Tibial nerve (tissue), 4 donors: Measurements from ENCODE around the gene RENBP. TPM values are rescaled to one million over a fixed set of nuclear protein-coding genes. Genes with fewer than 3 reads are reported as not detected.

ENCODE experiments used
- DNase-seq, 2 donors: peaks; one replicate each; pipeline ENCODE4 v3.0.0-alpha.2; 2019; ENCODE audit warnings: low spot score in 2 of 2
- H3K27ac ChIP-seq, 4 donors: fragments of 200-600 bp; sonication (generic) in 3 of 4; one replicate each; pipeline ENCODE4 v1.5.1; 2017 to 2019; ENCODE audit warnings: mild to moderate bottlenecking in 1 of 4
- H3K27me3 ChIP-seq, 2 donors: fragments of 200-600 bp; sonication (generic) in 1 of 2; one replicate each; pipeline versions ENCODE4 v1.5.1 to v1.6.0; 2017 to 2019
- H3K36me3 ChIP-seq, 3 donors: fragments of 200-600 bp; sonication (generic); one replicate each; pipeline ENCODE4 v1.5.1; 2018 to 2019
- H3K4me1 ChIP-seq, 4 donors: fragments of 200-600 bp; sonication (generic) in 3 of 4; one replicate each; pipeline ENCODE4 v1.5.1; 2017 to 2019
- H3K4me3 ChIP-seq, 4 donors: fragments of 200-600 bp; sonication (generic) in 3 of 4; one replicate each; pipeline ENCODE4 v1.5.1; 2017 to 2019; ENCODE audit warnings: mild to moderate bottlenecking in 1 of 4, moderate library complexity in 1 of 4
- H3K9me3 ChIP-seq, 4 donors: fragments of 200-600 bp; sonication (generic) in 3 of 4; one replicate each; pipeline ENCODE4 v1.5.1; 2017 to 2019
- CTCF ChIP-seq, 5 experiments: fragments of 200-600 bp in 3 of 5; fragments of 450-650 bp in 2 of 5; sonication (generic) in 3 of 5; IDR thresholded peaks; one replicate each; pipeline ENCODE4 v1.5.1; 2016 to 2019; ENCODE audit warnings: antibody characterized with exemption in 5 of 5, mild to moderate bottlenecking in 3 of 5, moderate library complexity in 2 of 5
- EP300 ChIP-seq, 2 donors: sonication (generic); formaldehyde crosslinking; IDR thresholded peaks; one replicate each; pipeline ENCODE4 v1.6.1; 2017; ENCODE audit warnings: antibody characterized with exemption in 2 of 2, mild to moderate bottlenecking in 1 of 2
- POLR2A ChIP-seq, 2 donors: fragments of 450-650 bp; IDR thresholded peaks; one replicate each; pipeline ENCODE4 v1.6.1; 2017; ENCODE audit warnings: antibody characterized with exemption in 2 of 2, mild to moderate bottlenecking in 2 of 2, moderate library complexity in 2 of 2
- WGBS, 2 donors: methylation state at CpG; one replicate each; pipeline ENCODE4 v1.1.5; 2018; 5-methylcytosine and 5-hydroxymethylcytosine counted together
- total RNA-seq, 4 donors: library from RNA; depleted of rRNA; stranded (reverse); fragments of >200 nt; gene quantifications; one replicate each; pipeline ENCODE4 v1.1.0, GENCODE V29; 2016

The RENBP gene
- total RNA-seq, 4 donors from 2014 or later: 12.1 to 28.8 (median 17.8) TPM

GRCh38 chrX:153963546-153963945 is 19.1 kb upstream of the RENBP start:
- H3K27me3 ChIP-seq: no peaks in the 10 kb centered on the region
- peak overlapping the region in 2 of 4 donors; percentile 70 to 96 for H3K27ac ChIP-seq
- H3K9me3 ChIP-seq: no peaks in the 10 kb centered on the region
- TF ChIP-seq EP300 (IDR thresholded peaks at IDR 0.05) (no peak), CTCF (IDR thresholded peaks at IDR 0.05) (no peak), POLR2A (IDR thresholded peaks at IDR 0.05) (no peak)
- H3K36me3 ChIP-seq: peaks cover 0 to 55% (median 4%) of the 10 kb centered on the region in 3 donors
- H3K4me1 ChIP-seq: peaks cover 0 to 40% (median 24%) of the 10 kb centered on the region in 4 donors
- H3K4me3 ChIP-seq: no peak overlapping the region
- WGBS, 2 donors: 64 to 88% methylated on average over 6 to 12 of the region's 12 CpGs
- DNase-seq: no peak

- H3K4me3 ChIP-seq: no peak overlapping the region
- H3K9me3 ChIP-seq: no peaks in the 10 kb centered on the region
- H3K27me3 ChIP-seq: no peaks in the 10 kb centered on the region
- H3K4me1 ChIP-seq: peaks cover 0 to 18% (median 4%) of the 10 kb centered on the region in 4 donors
- no peak for DNase-seq
- TF ChIP-seq CTCF (IDR thresholded peaks at IDR 0.05) (no peak), POLR2A (IDR thresholded peaks at IDR 0.05) (no peak), EP300 (IDR thresholded peaks at IDR 0.05) (peak in 1 of 2 donors; percentile 31)
- H3K36me3 ChIP-seq: peaks cover 0 to 77% (median 4%) of the 10 kb centered on the region in 3 donors
- 88 to 89% methylated on average over 8 of the region's 11 CpGs for WGBS, 2 donors
- H3K27ac ChIP-seq: peak overlapping the region in 1 of 4 donors; percentile 96
These were observed 16.8 kb upstream of the RENBP start for GRCh38 chrX:153961292-153961691.

GRCh38 chrX:153960786-153961185 is 16.3 kb upstream of the RENBP start:
- TF ChIP-seq POLR2A (IDR thresholded peaks at IDR 0.05) (no peak), EP300 (IDR thresholded peaks at IDR 0.05) (no peak), CTCF (IDR thresholded peaks at IDR 0.05) (no peak)
- peaks cover 0 to 82% (median 4%) of the 10 kb centered on the region in 3 donors for H3K36me3 ChIP-seq
- H3K4me1 ChIP-seq: peaks cover 0 to 13% (median under 1%) of the 10 kb centered on the region in 4 donors
- H3K4me3 ChIP-seq: no peak overlapping the region
- WGBS, 2 donors: 91 to 92% methylated on average over 8 to 22 of the region's 22 CpGs
- peak overlapping the region in 1 of 4 donors; percentile 96 for H3K27ac ChIP-seq
- no peak for DNase-seq
- no peaks in the 10 kb centered on the region for H3K9me3 ChIP-seq
- H3K27me3 ChIP-seq: no peaks in the 10 kb centered on the region

- H3K9me3 ChIP-seq: no peaks in the 10 kb centered on the region
- H3K36me3 ChIP-seq: peaks cover 0 to 90% (median 4%) of the 10 kb centered on the region in 3 donors
- no peak overlapping the region for H3K4me3 ChIP-seq
- TF ChIP-seq POLR2A (IDR thresholded peaks at IDR 0.05) (no peak), CTCF (IDR thresholded peaks at IDR 0.05) (no peak), EP300 (IDR thresholded peaks at IDR 0.05) (no peak)
- no peaks in the 10 kb centered on the region for H3K27me3 ChIP-seq
- peaks cover 0 to 6% (median 0%) of the 10 kb centered on the region in 4 donors for H3K4me1 ChIP-seq
- 93 to 98% methylated on average over 14 to 16 of the region's 16 CpGs for WGBS, 2 donors
- H3K27ac ChIP-seq: peak overlapping the region in 1 of 4 donors; percentile 11
- DNase-seq: no peak
These were observed 15.6 kb upstream of the RENBP start for GRCh38 chrX:153960077-153960476.

- no peak for TF ChIP-seq POLR2A (IDR thresholded peaks at IDR 0.05)
- no peak for TF ChIP-seq CTCF (IDR thresholded peaks at IDR 0.05)
- no peak for TF ChIP-seq EP300 (IDR thresholded peaks at IDR 0.05)
- no peaks in the 10 kb centered on the region for H3K9me3 ChIP-seq
- no peaks in the 10 kb centered on the region for H3K27me3 ChIP-seq
- H3K27ac ChIP-seq: no peak overlapping the region
- H3K4me3 ChIP-seq: no peak overlapping the region
- no peak for DNase-seq
- 81 to 90% methylated on average over 6 to 15 of the region's 15 CpGs for WGBS, 2 donors
- H3K36me3 ChIP-seq: peaks cover 0 to 94% (median 4%) of the 10 kb centered on the region in 3 donors
- peaks cover 0 to 2% (median 0%) of the 10 kb centered on the region in 4 donors for H3K4me1 ChIP-seq
These were observed 15.2 kb upstream of the RENBP start for GRCh38 chrX:153959649-153960048.
